HepG2 (cell line): Measurements from ENCODE around the gene SPATA33. TPM values are rescaled to one million over a fixed set of nuclear protein-coding genes. Genes with fewer than 3 reads are reported as not detected.

ENCODE experiments used
- ASH2L ChIP-seq: fragments of 300-600, 200-600 bp; sonication (generic); IDR thresholded peaks from 2 replicates; pipeline ENCODE4 v1.7.0; 2017; ENCODE audit warnings: low read depth, mild to moderate bottlenecking, moderate library complexity, mixed read lengths, low read length; ENCODE audit not compliant: insufficient read length
- ETV6 ChIP-seq: sonication (generic); formaldehyde crosslinking; conservative IDR thresholded peaks from 2 replicates; pipeline ENCODE4 v1.4.0; 2020; ENCODE audit warnings: missing genetic modification reagents
- RXRB ChIP-seq: IDR thresholded peaks from 2 replicates; pipeline ENCODE4 v1.6.1; 2016; ENCODE audit warnings: borderline replicate concordance, missing genetic modification reagents, missing compliant biosample characterization
- SMYD3 ChIP-seq: sonication (generic); formaldehyde crosslinking; IDR thresholded peaks from 2 replicates; pipeline ENCODE4 v1.8.1; 2023; ENCODE audit warnings: mild to moderate bottlenecking, missing genetic modification reagents
- SRSF9 ChIP-seq: fragments of 200-400 bp; formaldehyde crosslinking; IDR thresholded peaks from 2 replicates; pipeline ENCODE4 v1.6.1; 2018; ENCODE audit warnings: borderline replicate concordance, mild to moderate bottlenecking, low read depth, low read length; ENCODE audit not compliant: insufficient read depth, poor library complexity, severe bottlenecking
- XBP1 ChIP-seq: sonication (generic); formaldehyde crosslinking; IDR thresholded peaks from 2 replicates; pipeline ENCODE4 v1.5.0; 2020; ENCODE audit warnings: missing genetic modification reagents
- YEATS4 ChIP-seq: sonication (generic); formaldehyde crosslinking; IDR thresholded peaks from 2 replicates; pipeline ENCODE4 v1.4.0; 2020; ENCODE audit warnings: missing genetic modification reagents, borderline replicate concordance
- ZC3H4 ChIP-seq: sonication (generic); formaldehyde crosslinking; IDR thresholded peaks from 2 replicates; pipeline ENCODE4 v1.4.0; 2020; ENCODE audit warnings: missing genetic modification reagents, borderline replicate concordance
- ZNF292 ChIP-seq: sonication (generic); formaldehyde crosslinking; IDR thresholded peaks from 2 replicates; pipeline ENCODE4 v1.8.1; 2022; ENCODE audit warnings: mild to moderate bottlenecking, low read depth, missing genetic modification reagents, borderline replicate concordance
- ZNF550 ChIP-seq: sonication (generic); formaldehyde crosslinking; IDR thresholded peaks from 2 replicates; pipeline ENCODE4 v1.4.0; 2020; ENCODE audit warnings: mild to moderate bottlenecking, missing genetic modification reagents, borderline replicate concordance
- ZNF564 ChIP-seq: sonication (generic); formaldehyde crosslinking; IDR thresholded peaks from 2 replicates; pipeline ENCODE4 v1.8.1; 2023; ENCODE audit warnings: mild to moderate bottlenecking, missing genetic modification reagents
- ZNF572 ChIP-seq: sonication (generic); formaldehyde crosslinking; IDR thresholded peaks from 2 replicates; pipeline ENCODE4 v1.5.1; 2020; ENCODE audit warnings: mild to moderate bottlenecking, missing genetic modification reagents
- ZSCAN21 ChIP-seq: sonication (generic); formaldehyde crosslinking; IDR thresholded peaks from 2 replicates; pipeline ENCODE4 v1.8.0; 2022; ENCODE audit warnings: mild to moderate bottlenecking, missing genetic modification reagents, moderate library complexity, borderline replicate concordance
- polyA plus RNA-seq, 8 experiments: library from polyadenylated mRNA; depleted of rRNA in 3 of 8; stranded (reverse) in 7 of 8; unstranded in 1 of 8; fragments of >200 nt; fragmentation: Illumina TruSeq in 4 of 8; extraction: Trizol in 4 of 8; gene quantifications; 2 replicates each; pipeline versions ENCODE4 v1.2.1 to v1.2.3, GENCODE V29; 2011 to 2016; ENCODE audit warnings: low read depth in 4 of 8, missing spikeins in 1 of 8, mixed read lengths in 1 of 8; ENCODE audit not compliant: insufficient read depth in 1 of 8
- total RNA-seq, 5 experiments: library from RNA; depleted of rRNA; stranded (reverse); fragments of >200 nt; fragmentation: Illumina TruSeq; extraction: Trizol; gene quantifications; 2 replicates each; pipeline ENCODE4 v1.2.3, GENCODE V29; 2016; ENCODE audit warnings: low read depth in 1 of 5
- TF ChIP-seq, protein P1 (sequence below): sonication (generic); formaldehyde crosslinking; IDR thresholded peaks from 2 replicates; pipeline ENCODE4 v1.4.0; 2020; ENCODE audit warnings: mild to moderate bottlenecking, low read depth, missing genetic modification reagents
- TF ChIP-seq, protein P2 (sequence below): sonication (generic); formaldehyde crosslinking; IDR thresholded peaks from 2 replicates; pipeline ENCODE4 v1.4.0; 2020; ENCODE audit warnings: missing genetic modification reagents, mild to moderate bottlenecking, borderline replicate concordance
- TF ChIP-seq, protein P3 (sequence below): sonication (generic); formaldehyde crosslinking; IDR thresholded peaks from 2 replicates; pipeline ENCODE4 v1.4.0; 2020; ENCODE audit warnings: missing genetic modification reagents
- TF ChIP-seq, protein P4 (sequence below): sonication (generic); formaldehyde crosslinking; IDR thresholded peaks from 2 replicates; pipeline ENCODE4 v1.4.0; 2020; ENCODE audit warnings: missing genetic modification reagents
- TF ChIP-seq, protein P5 (sequence below): sonication (generic); formaldehyde crosslinking; IDR thresholded peaks from 2 replicates; pipeline ENCODE4 v1.4.0; 2020; ENCODE audit warnings: missing genetic modification reagents
- TF ChIP-seq, protein P6 (sequence below): sonication (generic); formaldehyde crosslinking; conservative IDR thresholded peaks from 2 replicates; pipeline ENCODE4 v1.5.0; 2020; ENCODE audit warnings: missing genetic modification reagents

SPATA33 gene
- total and polyA plus RNA-seq, 2 of the 13 experiments (the other 11 are each of a cell fraction or from before 2014, with no cell fraction given) = 5.7 to 11.0 TPM

DNA sequence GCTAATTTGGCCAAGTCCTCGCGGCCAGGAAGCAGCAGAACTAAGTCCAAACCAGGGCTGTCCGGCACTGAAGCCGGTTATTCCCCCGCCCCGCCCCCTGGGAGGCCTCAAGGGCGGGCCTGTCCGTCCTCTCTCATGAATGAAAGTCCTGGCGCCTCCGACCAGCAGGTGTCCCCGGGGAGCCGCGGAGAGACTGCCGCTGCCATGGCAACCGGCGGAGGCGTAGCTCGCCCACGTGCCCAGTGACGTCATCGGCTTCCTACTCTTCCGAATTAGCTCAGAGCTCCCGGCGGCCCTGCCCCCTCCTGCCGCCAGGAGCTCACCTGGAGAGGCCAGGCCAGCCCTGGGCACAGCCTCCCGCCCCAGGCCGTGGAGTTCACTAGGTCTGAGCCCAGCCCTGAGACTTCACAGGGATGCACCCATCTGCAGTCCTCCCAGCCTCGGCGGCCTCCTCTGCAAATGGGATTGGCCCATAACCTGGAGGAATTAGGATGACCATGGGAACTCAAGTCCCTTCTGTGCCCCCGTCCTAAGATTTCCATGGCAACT lies 42.5 kb downstream of the SPATA33 start (continued):
- TF ChIP-seq ZSCAN21 (CRISPR knock-in tag) = peak; percentile 39; the same call in 1 of the 2 replicates
- TF ChIP-seq, protein P1, sequence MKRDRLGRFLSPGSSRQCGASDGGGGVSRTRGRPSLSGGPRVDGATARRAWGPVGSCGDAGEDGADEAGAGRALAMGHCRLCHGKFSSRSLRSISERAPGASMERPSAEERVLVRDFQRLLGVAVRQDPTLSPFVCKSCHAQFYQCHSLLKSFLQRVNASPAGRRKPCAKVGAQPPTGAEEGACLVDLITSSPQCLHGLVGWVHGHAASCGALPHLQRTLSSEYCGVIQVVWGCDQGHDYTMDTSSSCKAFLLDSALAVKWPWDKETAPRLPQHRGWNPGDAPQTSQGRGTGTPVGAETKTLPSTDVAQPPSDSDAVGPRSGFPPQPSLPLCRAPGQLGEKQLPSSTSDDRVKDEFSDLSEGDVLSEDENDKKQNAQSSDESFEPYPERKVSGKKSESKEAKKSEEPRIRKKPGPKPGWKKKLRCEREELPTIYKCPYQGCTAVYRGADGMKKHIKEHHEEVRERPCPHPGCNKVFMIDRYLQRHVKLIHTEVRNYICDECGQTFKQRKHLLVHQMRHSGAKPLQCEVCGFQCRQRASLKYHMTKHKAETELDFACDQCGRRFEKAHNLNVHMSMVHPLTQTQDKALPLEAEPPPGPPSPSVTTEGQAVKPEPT (CRISPR knock-in tag) = no peak
- peak; percentile 7; the same call in 1 of the 2 replicates for TF ChIP-seq ZNF550 (CRISPR knock-in tag)
- TF ChIP-seq, protein P2, sequence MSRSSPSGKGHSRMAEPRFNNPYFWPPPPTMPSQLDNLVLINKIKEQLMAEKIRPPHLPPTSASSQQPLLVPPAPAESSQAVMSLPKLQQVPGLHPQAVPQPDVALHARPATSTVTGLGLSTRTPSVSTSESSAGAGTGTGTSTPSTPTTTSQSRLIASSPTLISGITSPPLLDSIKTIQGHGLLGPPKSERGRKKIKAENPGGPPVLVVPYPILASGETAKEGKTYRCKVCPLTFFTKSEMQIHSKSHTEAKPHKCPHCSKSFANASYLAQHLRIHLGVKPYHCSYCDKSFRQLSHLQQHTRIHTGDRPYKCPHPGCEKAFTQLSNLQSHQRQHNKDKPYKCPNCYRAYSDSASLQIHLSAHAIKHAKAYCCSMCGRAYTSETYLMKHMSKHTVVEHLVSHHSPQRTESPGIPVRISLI (CRISPR knock-in tag) = no peak
- no peak for TF ChIP-seq SRSF9
- peak; percentile 43 for TF ChIP-seq ASH2L
- TF ChIP-seq ZC3H4 = no peak
- TF ChIP-seq, protein P3, sequence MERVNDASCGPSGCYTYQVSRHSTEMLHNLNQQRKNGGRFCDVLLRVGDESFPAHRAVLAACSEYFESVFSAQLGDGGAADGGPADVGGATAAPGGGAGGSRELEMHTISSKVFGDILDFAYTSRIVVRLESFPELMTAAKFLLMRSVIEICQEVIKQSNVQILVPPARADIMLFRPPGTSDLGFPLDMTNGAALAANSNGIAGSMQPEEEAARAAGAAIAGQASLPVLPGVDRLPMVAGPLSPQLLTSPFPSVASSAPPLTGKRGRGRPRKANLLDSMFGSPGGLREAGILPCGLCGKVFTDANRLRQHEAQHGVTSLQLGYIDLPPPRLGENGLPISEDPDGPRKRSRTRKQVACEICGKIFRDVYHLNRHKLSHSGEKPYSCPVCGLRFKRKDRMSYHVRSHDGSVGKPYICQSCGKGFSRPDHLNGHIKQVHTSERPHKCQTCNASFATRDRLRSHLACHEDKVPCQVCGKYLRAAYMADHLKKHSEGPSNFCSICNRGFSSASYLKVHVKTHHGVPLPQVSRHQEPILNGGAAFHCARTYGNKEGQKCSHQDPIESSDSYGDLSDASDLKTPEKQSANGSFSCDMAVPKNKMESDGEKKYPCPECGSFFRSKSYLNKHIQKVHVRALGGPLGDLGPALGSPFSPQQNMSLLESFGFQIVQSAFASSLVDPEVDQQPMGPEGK (CRISPR knock-in tag) = peak; percentile 57; the same call in 1 of the 2 replicates
- peak; percentile 36; the same call in 1 of the 2 replicates for TF ChIP-seq ZNF292 (CRISPR knock-in tag)
- no peak for TF ChIP-seq ZNF564 (CRISPR knock-in tag)
- no peak for TF ChIP-seq ZNF572
- peak; percentile 77; the same call in 1 of the 2 replicates for TF ChIP-seq RXRB (CRISPR knock-in tag)
- TF ChIP-seq XBP1 = peak; percentile 56; the same call in 1 of the 2 replicates
- TF ChIP-seq, protein P4, sequence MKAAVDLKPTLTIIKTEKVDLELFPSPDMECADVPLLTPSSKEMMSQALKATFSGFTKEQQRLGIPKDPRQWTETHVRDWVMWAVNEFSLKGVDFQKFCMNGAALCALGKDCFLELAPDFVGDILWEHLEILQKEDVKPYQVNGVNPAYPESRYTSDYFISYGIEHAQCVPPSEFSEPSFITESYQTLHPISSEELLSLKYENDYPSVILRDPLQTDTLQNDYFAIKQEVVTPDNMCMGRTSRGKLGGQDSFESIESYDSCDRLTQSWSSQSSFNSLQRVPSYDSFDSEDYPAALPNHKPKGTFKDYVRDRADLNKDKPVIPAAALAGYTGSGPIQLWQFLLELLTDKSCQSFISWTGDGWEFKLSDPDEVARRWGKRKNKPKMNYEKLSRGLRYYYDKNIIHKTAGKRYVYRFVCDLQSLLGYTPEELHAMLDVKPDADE (CRISPR knock-in tag) = no peak
- peak; percentile 35; the same call in 1 of the 2 replicates for TF ChIP-seq ETV6 (CRISPR knock-in tag)
- TF ChIP-seq, protein P5, sequence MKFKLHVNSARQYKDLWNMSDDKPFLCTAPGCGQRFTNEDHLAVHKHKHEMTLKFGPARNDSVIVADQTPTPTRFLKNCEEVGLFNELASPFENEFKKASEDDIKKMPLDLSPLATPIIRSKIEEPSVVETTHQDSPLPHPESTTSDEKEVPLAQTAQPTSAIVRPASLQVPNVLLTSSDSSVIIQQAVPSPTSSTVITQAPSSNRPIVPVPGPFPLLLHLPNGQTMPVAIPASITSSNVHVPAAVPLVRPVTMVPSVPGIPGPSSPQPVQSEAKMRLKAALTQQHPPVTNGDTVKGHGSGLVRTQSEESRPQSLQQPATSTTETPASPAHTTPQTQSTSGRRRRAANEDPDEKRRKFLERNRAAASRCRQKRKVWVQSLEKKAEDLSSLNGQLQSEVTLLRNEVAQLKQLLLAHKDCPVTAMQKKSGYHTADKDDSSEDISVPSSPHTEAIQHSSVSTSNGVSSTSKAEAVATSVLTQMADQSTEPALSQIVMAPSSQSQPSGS (CRISPR knock-in tag) = peak; percentile 100
- TF ChIP-seq, protein P6, sequence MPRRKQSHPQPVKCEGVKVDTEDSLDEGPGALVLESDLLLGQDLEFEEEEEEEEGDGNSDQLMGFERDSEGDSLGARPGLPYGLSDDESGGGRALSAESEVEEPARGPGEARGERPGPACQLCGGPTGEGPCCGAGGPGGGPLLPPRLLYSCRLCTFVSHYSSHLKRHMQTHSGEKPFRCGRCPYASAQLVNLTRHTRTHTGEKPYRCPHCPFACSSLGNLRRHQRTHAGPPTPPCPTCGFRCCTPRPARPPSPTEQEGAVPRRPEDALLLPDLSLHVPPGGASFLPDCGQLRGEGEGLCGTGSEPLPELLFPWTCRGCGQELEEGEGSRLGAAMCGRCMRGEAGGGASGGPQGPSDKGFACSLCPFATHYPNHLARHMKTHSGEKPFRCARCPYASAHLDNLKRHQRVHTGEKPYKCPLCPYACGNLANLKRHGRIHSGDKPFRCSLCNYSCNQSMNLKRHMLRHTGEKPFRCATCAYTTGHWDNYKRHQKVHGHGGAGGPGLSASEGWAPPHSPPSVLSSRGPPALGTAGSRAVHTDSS (CRISPR knock-in tag) = no peak
- TF ChIP-seq SMYD3 = no peak
- TF ChIP-seq YEATS4 (CRISPR knock-in tag) = peak; percentile 16; the same call in 1 of the 2 replicates
